ENCODE results near the gene ENAH.

GRCh38 chr1:225613006-225613405, 39.9 kb downstream of the ENAH start:
- TF ChIP-seq EZH2 (optimal IDR thresholded peaks at IDR 0.05; ENCODE audit: low read depth, low read length), result no peak
- TF ChIP-seq CTCF (IDR thresholded peaks at IDR 0.05; ENCODE audit: low read length), result no peak
- TF ChIP-seq EZH2phosphoT487 (IDR thresholded peaks at IDR 0.05; ENCODE audit: low read length), result no peak
